ENCODE data around the gene SCUBE3. TPM values are rescaled to one million over a fixed set of nuclear protein-coding genes. Genes with fewer than 3 reads are reported as not detected.

Gene SCUBE3
- total and polyA plus RNA-seq, 2 of the 13 experiments (the other 11 are each of a cell fraction or from before 2014, with no cell fraction given): not detected

DNA sequence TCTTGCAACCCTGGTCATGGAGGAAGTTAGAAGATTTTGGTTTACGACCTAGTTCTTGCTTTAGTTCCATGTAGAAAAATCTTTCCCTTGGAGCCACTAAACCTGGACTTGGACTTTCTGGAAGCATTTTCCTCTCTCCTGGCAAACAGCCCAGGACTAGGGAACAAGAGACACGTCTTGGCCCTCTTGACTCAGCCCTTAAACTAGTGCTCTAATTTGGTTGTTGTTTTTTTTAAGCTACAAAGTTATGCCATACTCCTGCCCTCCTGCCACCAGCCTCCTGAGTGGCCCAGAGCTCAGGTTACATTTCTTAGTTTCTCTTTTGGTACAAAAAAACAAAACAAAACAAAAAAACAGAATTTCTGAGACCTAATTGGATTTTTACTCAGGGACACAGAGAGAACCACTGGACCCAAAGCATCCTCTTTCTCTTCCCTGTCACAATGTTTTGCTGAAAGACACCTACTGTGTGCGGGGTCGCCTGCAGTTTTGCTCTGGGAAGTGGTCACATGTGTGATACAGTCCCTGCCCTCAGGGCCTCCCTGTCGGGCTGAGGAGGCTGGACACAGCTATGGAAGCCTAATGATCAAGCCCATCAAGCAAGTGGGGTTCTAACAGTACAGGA is 32.3 kb upstream of the SCUBE3 start:
- H3K4me1 ChIP-seq (ENCODE audit: insufficient read depth, low read length): peaks cover 32% of the 10 kb centered on the region
- intact Hi-C loops (cut with micrococcal nuclease; ENCODE audit: unreplicated experiment): no loop called here
- H3K79me2 ChIP-seq (ENCODE audit: insufficient read depth, low read length): no peaks in the 10 kb centered on the region
- no peak overlapping the region for H2AFZ ChIP-seq (ENCODE audit: low read length)
- no peak overlapping the region for H3K27ac ChIP-seq (ENCODE audit: extremely low read length, insufficient read depth, low read length)
- CTCF ChIA-PET (ENCODE audit: low intra/inter-chr PET ratio, low total read pairs): no interaction called here
- H3K9me3 ChIP-seq (ENCODE audit: low read length): no peaks in the 10 kb centered on the region
- no peak overlapping the region for H3K4me3 ChIP-seq (replicated peaks in 1 of 3; ENCODE audit: insufficient read depth in 1 of 3, low read depth in 2 of 3, low read length in 3 of 3)
- BruUV-seq (replicated peaks): no TSS peak
- no peaks in the 10 kb centered on the region for H3K36me3 ChIP-seq (replicated peaks in 1 of 2; ENCODE audit: control insufficient read depth in 1 of 2, insufficient read depth in 2 of 2, low read length in 2 of 2)
- no peak overlapping the region for H3K9ac ChIP-seq (ENCODE audit: insufficient read depth, low read depth, low read length)
- WGBS (ENCODE audit: low lambda C conversion rate): 23% methylated on average over 5 of the region's 5 CpGs
- H4K20me1 ChIP-seq (ENCODE audit: insufficient read depth, low read length): no peaks in the 10 kb centered on the region
- peak; percentile 85 for TF ChIP-seq ZKSCAN1 (IDR thresholded peaks at IDR 0.05; ENCODE audit: low read length)
- TF ChIP-seq PRMT3 (CRISPR knock-in tag; IDR thresholded peaks at IDR 0.05; ENCODE audit: borderline replicate concordance, low read depth): no peak
- FAIRE-seq (no peak), DNase-seq (ENCODE audit: low spot score) (no peak), ATAC-seq (no peak)
- H3K4me2 ChIP-seq (ENCODE audit: low read depth, low read length): peak overlapping the region; percentile 22
- peaks cover 0 to 11% of the 10 kb centered on the region in 2 experiments; a peak in 3 of 5 replicates for H3K27me3 ChIP-seq (ENCODE audit: control insufficient read depth in 1 of 2, insufficient read depth in 2 of 2, low read length in 2 of 2)
- in situ Hi-C loops (cut with HindIII; ENCODE audit: extremely low pct_ligation_motif_present, low pct_unique_long_range_greater_than_20kb): no loop called here
- POLR2A ChIA-PET: no interaction called here

DNA sequence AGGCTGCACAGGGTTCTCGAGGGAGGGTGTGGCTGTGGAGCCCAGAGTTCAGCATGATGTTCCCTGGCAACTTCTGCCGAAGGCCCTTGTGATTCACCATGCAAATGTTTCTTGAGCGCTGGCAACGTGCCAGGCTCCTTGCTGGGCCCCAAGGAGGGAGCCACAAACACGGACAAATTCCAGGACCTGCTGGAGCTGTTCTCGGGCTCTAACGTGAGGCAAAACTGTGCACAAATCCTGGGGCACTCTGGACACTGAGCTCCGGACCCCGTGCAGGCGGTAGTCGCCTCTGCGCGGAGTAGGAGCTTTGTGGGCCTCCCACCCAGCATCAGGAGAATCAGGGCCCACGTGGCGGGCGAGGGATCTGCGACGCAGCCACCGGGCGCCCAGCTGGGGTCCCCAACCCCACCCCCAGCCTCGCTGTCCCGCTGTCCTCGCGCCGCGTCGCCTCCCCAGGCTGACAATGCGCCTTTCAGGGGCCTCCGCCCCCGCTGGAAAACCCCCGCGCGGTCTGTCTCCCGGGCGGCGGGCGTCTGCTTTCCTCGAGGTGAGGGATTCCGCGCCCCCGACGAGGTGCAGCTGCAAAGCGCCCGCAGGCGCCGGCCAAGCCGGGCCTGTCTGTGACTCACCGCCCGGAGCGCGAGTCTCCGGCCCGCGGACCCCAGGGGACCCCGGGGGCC is 31.7 kb upstream of the SCUBE3 start:
- Histone ChIP-seq H3K27ac (ENCODE audit: extremely low read length, insufficient read depth, low read length) (no peak overlapping the region), H3K27me3 (ENCODE audit: control insufficient read depth in 1 of 2, insufficient read depth in 2 of 2, low read length in 2 of 2) (peaks cover 0 to 11% of the 10 kb centered on the region in 2 experiments; a peak in 3 of 5 replicates), H3K79me2 (ENCODE audit: insufficient read depth, low read length) (no peaks in the 10 kb centered on the region), H3K4me1 (ENCODE audit: insufficient read depth, low read length) (peaks cover 32% of the 10 kb centered on the region), H3K36me3 (replicated peaks in 1 of 2; ENCODE audit: control insufficient read depth in 1 of 2, insufficient read depth in 2 of 2, low read length in 2 of 2) (no peaks in the 10 kb centered on the region), H4K20me1 (ENCODE audit: insufficient read depth, low read length) (no peaks in the 10 kb centered on the region), H3K9me3 (ENCODE audit: low read length) (no peaks in the 10 kb centered on the region), H3K9ac (ENCODE audit: insufficient read depth, low read depth, low read length) (no peak overlapping the region), H3K4me3 (replicated peaks in 1 of 3; ENCODE audit: insufficient read depth in 1 of 3, low read depth in 2 of 3, low read length in 3 of 3) (no peak overlapping the region), H3K4me2 (ENCODE audit: low read depth, low read length) (peak overlapping the region; percentile 22), H2AFZ (ENCODE audit: low read length) (no peak overlapping the region)
- WGBS (ENCODE audit: low lambda C conversion rate): 79% methylated on average over 48 of the region's 55 CpGs
- no TSS peak for BruUV-seq (replicated peaks)
- ATAC-seq (no peak), DNase-seq (ENCODE audit: low spot score) (no peak), FAIRE-seq (no peak)
- TF ChIP-seq LCORL (IDR thresholded peaks at IDR 0.05): peak; percentile 56; the same call in 1 of the 2 replicates
- no peak for TF ChIP-seq LCORL (CRISPR knock-in tag; IDR thresholded peaks at IDR 0.05)
- 0 out of 2 replicates have a peak, but pooled peaks have one; percentile 37 for TF ChIP-seq ZNF891 (CRISPR knock-in tag; IDR thresholded peaks at IDR 0.05)
- no peak for TF ChIP-seq TBX2 (CRISPR knock-in tag; IDR thresholded peaks at IDR 0.05; ENCODE audit: borderline replicate concordance)
- no peak for TF ChIP-seq HOXD1 (CRISPR knock-in tag; IDR thresholded peaks at IDR 0.05)
- 0 out of 2 replicates have a peak, but pooled peaks have one; percentile 43 for TF ChIP-seq NRL (CRISPR knock-in tag; IDR thresholded peaks at IDR 0.05; ENCODE audit: borderline replicate concordance)
- intact Hi-C loops (cut with micrococcal nuclease; ENCODE audit: unreplicated experiment): no loop called here
- ChIA-PET POLR2A (no interaction called here), CTCF (ENCODE audit: low intra/inter-chr PET ratio, low total read pairs) (no interaction called here)
- in situ Hi-C loops (cut with HindIII; ENCODE audit: extremely low pct_ligation_motif_present, low pct_unique_long_range_greater_than_20kb): no loop called here
